ENCODE results near the gene SUN3. TPM values are rescaled to one million over a fixed set of nuclear protein-coding genes. Genes with fewer than 3 reads are reported as not detected.

SUN3 gene
- total and polyA plus RNA-seq, 2 of the 8 experiments (the other 6 are each of a cell fraction or from before 2014, with no cell fraction given), result not detected

DNA sequence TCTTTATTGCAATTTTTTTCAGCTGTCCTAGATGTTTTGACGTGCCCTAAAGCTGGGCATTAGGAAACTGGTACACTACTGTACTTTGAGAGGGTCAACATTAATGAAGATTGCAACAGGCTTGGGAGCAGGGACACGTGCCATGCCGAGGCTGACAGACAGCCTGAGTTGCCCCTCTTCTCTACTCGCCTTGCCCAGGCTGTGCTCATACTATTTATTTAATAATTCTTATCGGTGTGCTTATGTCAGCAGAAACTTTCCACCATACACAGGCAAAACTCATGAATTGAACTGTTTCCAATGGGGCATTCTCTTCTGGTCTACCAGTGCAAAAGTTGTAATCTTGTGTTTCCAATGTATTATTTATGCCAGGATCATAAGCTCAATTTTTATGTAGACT is 30.8 kb upstream of the SUN3 start:
- no peak overlapping the region for H4K8ac ChIP-seq (ENCODE audit: extremely low read depth, insufficient read depth, low read length)
- no peak overlapping the region for H2BK120ac ChIP-seq (replicated peaks; ENCODE audit: low read depth, low read length)
- no peak overlapping the region for H2BK12ac ChIP-seq (ENCODE audit: low read depth, low read length)
- no peak overlapping the region for H3K4me2 ChIP-seq (ENCODE audit: insufficient read depth in 1 of 2, low read depth in 2 of 2, low read length in 2 of 2)
- FAIRE-seq, result no peak
- H3K9me3 ChIP-seq (ENCODE audit: insufficient read depth in 2 of 2, low read depth in 1 of 2, low read length in 1 of 2), result 0 out of 4 replicates have a peak, but pooled peaks cover 0 to 2% of the 10 kb centered on the region in 2 experiments
- H4K20me1 ChIP-seq (replicated peaks in 1 of 2; ENCODE audit: control insufficient read depth in 1 of 2, insufficient read depth in 2 of 2, low read length in 2 of 2), result no peaks in the 10 kb centered on the region
- no peaks in the 10 kb centered on the region for H3K79me2 ChIP-seq (ENCODE audit: control insufficient read depth in 1 of 2, insufficient read depth in 2 of 2, low read length in 2 of 2)
- no peaks in the 10 kb centered on the region for H3K27me3 ChIP-seq (replicated peaks in 1 of 4; ENCODE audit: control insufficient read depth in 3 of 4, extremely low read depth in 1 of 4, insufficient read depth in 3 of 4, low read length in 3 of 4)
- no peak overlapping the region for H2BK15ac ChIP-seq (ENCODE audit: low read length)
- CTCF ChIA-PET (ENCODE audit: partially characterized antibody), result interaction anchor here (0.6 to 1.0 kb wide), 5 partner anchors 14 to 240 kb away, joined by 3 read pairs; no protein-coding TSS in a partner anchor
- H3K4ac ChIP-seq (replicated peaks; ENCODE audit: insufficient read length, low read depth, low read length), result no peak overlapping the region
- no peak overlapping the region for H3K23ac ChIP-seq (ENCODE audit: insufficient read length)
- no peak overlapping the region for H3K27ac ChIP-seq (ENCODE audit: low read depth, low read length)
- no peak overlapping the region for H3K14ac ChIP-seq (ENCODE audit: insufficient read length)
- no peak overlapping the region for H4K91ac ChIP-seq (replicated peaks; ENCODE audit: insufficient read length, low read length)
- no peak overlapping the region for H3K18ac ChIP-seq (ENCODE audit: extremely low read depth, low read length)
- H2BK20ac ChIP-seq (ENCODE audit: low read length), result no peak overlapping the region
- no peak overlapping the region for H2AFZ ChIP-seq (ENCODE audit: low read length)
- no peak overlapping the region for H3K56ac ChIP-seq (replicated peaks; ENCODE audit: insufficient read length, low read depth, low read length)
- TF ChIP-seq ATF2 (IDR thresholded peaks at IDR 0.05; ENCODE audit: low read length) (no peak), SP4 (IDR thresholded peaks at IDR 0.05; ENCODE audit: low read length) (no peak), HDAC6 (IDR thresholded peaks at IDR 0.05; ENCODE audit: low read depth, low read length) (no peak), YY1 (IDR thresholded peaks at IDR 0.05; ENCODE audit: low read depth, low read length) (no peak), EP300 (IDR thresholded peaks at IDR 0.05; ENCODE audit: borderline replicate concordance in 1 of 2, low read depth in 2 of 2, low read length in 2 of 2) (no peak), CBX8 (IDR thresholded peaks at IDR 0.05; ENCODE audit: borderline replicate concordance, low read depth, low read length) (no peak), EZH2 (IDR thresholded peaks at IDR 0.05; ENCODE audit: low read depth, low read length, severe bottlenecking) (no peak), SP1 (IDR thresholded peaks at IDR 0.05; ENCODE audit: low read depth, low read length) (no peak)
- TF ChIP-seq, protein P1, sequence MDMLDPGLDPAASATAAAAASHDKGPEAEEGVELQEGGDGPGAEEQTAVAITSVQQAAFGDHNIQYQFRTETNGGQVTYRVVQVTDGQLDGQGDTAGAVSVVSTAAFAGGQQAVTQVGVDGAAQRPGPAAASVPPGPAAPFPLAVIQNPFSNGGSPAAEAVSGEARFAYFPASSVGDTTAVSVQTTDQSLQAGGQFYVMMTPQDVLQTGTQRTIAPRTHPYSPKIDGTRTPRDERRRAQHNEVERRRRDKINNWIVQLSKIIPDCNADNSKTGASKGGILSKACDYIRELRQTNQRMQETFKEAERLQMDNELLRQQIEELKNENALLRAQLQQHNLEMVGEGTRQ (IDR thresholded peaks at IDR 0.05; ENCODE audit: low read length), result no peak
- no peak overlapping the region for H4K5ac ChIP-seq (ENCODE audit: insufficient read length, low read depth, low read length)
- H3K4me3 ChIP-seq (ENCODE audit: extremely low read depth in 1 of 4, insufficient read depth in 2 of 4, low read depth in 3 of 4, low read length in 4 of 4), result no peak overlapping the region
- H3K4me1 ChIP-seq (replicated peaks in 1 of 4; ENCODE audit: control insufficient read depth in 3 of 4, insufficient read depth in 4 of 4, low read length in 3 of 4), result no peaks in the 10 kb centered on the region
- H3K9ac ChIP-seq (replicated peaks in 1 of 4; ENCODE audit: extremely low read depth in 1 of 4, low read depth in 3 of 4, low read length in 3 of 4), result no peak overlapping the region
- DNase-seq (ENCODE audit: low read depth in 1 of 2, low spot score in 2 of 2), result no peak
- no peaks in the 10 kb centered on the region for H3K23me2 ChIP-seq (ENCODE audit: low read depth, low read length)
- WGBS, 2 experiments (ENCODE audit: extremely low coverage in 1 of 2, insufficient coverage in 1 of 2, insufficient read length in 1 of 2, insufficient replicate concordance in 2 of 2, low coverage in 1 of 2, low lambda C conversion rate in 2 of 2, missing lambda C conversion rate in 1 of 2), result 81% methylated on average over 5 of the region's 5 CpGs; no CpG with 5 or more reads in 1 of the 2 experiments
- H2BK5ac ChIP-seq (ENCODE audit: low read depth, low read length), result no peak overlapping the region
- POLR2A ChIA-PET (ENCODE audit: partially characterized antibody), result interaction anchor here (1.0 kb wide), 1 partner anchor 20 kb away, joined by 3 read pairs; no protein-coding TSS in a partner anchor
- no peak overlapping the region for H2AK5ac ChIP-seq (ENCODE audit: low read depth, low read length)
- no peaks in the 10 kb centered on the region for H3K79me1 ChIP-seq (ENCODE audit: low read depth, low read length)
- no peaks in the 10 kb centered on the region for H3K36me3 ChIP-seq (ENCODE audit: control insufficient read depth in 2 of 4, insufficient read depth in 4 of 4, low read length in 3 of 4)

Data from H1 (cell line).